HG02678 (cell line): ENCODE measurements around the gene CAPN8.

Experiments
- ATAC-seq: cut with Tn5 transposase; IDR thresholded peaks from one replicate; pipeline ENCODE4 v1.9.1; 2021; ENCODE audit warnings: mild to moderate bottlenecking, moderate library complexity; ENCODE audit not compliant: unreplicated experiment

The CAPN8 gene

GRCh38 chr1:223620297-223620897 lies 45.1 kb downstream of the CAPN8 start:
- no peak for ATAC-seq

- no peak for ATAC-seq
These were observed 46.8 kb downstream of the CAPN8 start for GRCh38 chr1:223618680-223619079.

- no peak for ATAC-seq
These were observed 48.0 kb downstream of the CAPN8 start for GRCh38 chr1:223617323-223618070.

- no peak for ATAC-seq
These were observed 48.9 kb downstream of the CAPN8 start for GRCh38 chr1:223616586-223616985.

GRCh38 chr1:223611936-223612335 lies 53.6 kb downstream of the CAPN8 start:
- no peak for ATAC-seq

- no peak for ATAC-seq
These were observed 55.5 kb downstream of the CAPN8 start for GRCh38 chr1:223609977-223610376.

- no peak for ATAC-seq
These were observed 56.4 kb downstream of the CAPN8 start for GRCh38 chr1:223609066-223609465.

- ATAC-seq = no peak
These were observed 107.0 kb downstream of the CAPN8 start for GRCh38 chr1:223558512-223558911.

GRCh38 chr1:223557130-223557475 lies 108.4 kb downstream of the CAPN8 start:
- ATAC-seq = no peak

- peak; percentile 88 for ATAC-seq
These were observed 108.9 kb downstream of the CAPN8 start for GRCh38 chr1:223556414-223557129.

- ATAC-seq = no peak
These were observed 111.5 kb downstream of the CAPN8 start for GRCh38 chr1:223553957-223554356.

- no peak for ATAC-seq
These were observed 113.9 kb downstream of the CAPN8 start for GRCh38 chr1:223551610-223552009.

- ATAC-seq = no peak
These were observed 115.8 kb downstream of the CAPN8 start for GRCh38 chr1:223549740-223550139.

GRCh38 chr1:223547316-223548114 lies 118.0 kb downstream of the CAPN8 start:
- no peak for ATAC-seq

GRCh38 chr1:223545343-223545742 lies 120.2 kb downstream of the CAPN8 start:
- ATAC-seq = no peak

- no peak for ATAC-seq
These were observed 121.9 kb downstream of the CAPN8 start for GRCh38 chr1:223543560-223543959.

- no peak for ATAC-seq
These were observed 122.7 kb downstream of the CAPN8 start for GRCh38 chr1:223542831-223543230.

GRCh38 chr1:223540485-223541106 lies 124.9 kb downstream of the CAPN8 start:
- no peak for ATAC-seq

GRCh38 chr1:223539750-223540149 lies 125.8 kb downstream of the CAPN8 start:
- ATAC-seq = no peak

GRCh38 chr1:223538981-223539380 lies 126.5 kb downstream of the CAPN8 start:
- ATAC-seq = no peak

GRCh38 chr1:223535319-223535718 lies 130.2 kb downstream of the CAPN8 start:
- ATAC-seq = no peak
